GM19467 (cell line): ENCODE results near the gene CCL22.

Experiments
- ATAC-seq: cut with Tn5 transposase; IDR thresholded peaks from one replicate; pipeline ENCODE4 v1.9.1; 2021; ENCODE audit warnings: mild to moderate bottlenecking, moderate library complexity; ENCODE audit not compliant: unreplicated experiment

The CCL22 gene

GRCh38 chr16:57345666-57346204, 12.8 kb upstream of the CCL22 start:
- ATAC-seq = no peak

DNA sequence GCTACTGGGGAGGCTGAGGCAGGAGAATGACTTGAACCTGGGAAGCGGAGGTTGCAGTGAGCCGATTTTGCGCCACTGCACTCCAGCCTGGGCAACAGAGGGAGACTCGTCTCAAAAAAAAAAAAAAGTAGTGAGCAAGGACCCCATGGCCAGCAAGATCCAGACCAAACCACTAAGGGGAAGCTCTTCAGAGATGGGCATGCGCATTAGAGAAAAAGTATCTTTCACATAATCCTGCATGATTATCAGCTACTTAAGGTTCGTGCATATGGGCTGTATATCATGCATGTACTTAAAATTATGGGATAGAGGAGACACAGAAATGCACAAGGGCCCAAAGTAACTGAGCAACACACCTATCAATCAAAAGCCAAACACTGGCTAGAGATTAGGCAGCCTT, 10.7 kb upstream of the CCL22 start:
- ATAC-seq = no peak

- no peak for ATAC-seq
Measured at GRCh38 chr16:57348327-57348726, 10.3 kb upstream of the CCL22 start.

- peak; percentile 65 for ATAC-seq
Measured at GRCh38 chr16:57349212-57350031, 9.2 kb upstream of the CCL22 start.

DNA sequence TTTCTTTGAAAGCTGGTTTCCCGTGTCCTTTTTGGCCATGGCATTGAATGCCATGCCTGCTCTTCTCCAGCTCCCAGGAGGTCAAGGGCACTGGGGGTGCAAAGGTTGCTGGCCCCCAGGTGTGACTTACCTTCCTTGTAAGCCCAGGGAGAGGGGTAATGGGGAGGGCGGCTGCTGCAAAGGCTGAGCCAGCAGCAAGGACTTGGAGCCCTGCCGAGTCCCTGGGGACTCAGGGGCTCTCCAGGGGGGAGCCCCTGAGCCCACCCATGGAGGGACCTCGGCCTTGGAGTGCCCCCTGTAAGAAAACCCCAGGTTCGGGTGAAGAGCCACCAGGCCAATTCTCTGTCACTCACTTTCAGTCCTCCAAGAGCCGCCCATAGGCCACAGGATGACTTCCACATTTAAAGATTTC, 5.9 kb upstream of the CCL22 start:
- ATAC-seq = no peak

DNA sequence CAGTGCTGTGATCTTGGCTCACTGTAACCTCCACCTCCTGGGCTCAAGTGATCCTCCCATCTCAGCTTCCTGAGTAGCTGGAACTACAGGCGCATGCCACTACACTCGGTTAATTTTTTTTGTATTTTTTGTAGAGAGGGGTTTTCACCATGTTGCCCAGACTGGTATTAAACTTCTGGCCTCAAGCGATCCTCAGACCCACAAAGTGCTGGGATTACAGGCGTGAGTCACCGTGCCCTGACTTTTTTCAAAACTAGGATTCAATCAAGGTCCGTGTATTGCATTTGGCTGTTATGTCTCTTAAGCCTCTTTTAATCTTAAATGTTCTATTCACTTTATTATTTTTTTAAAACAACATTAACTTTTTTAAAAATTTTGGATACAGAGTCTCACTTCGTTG, 4.3 kb upstream of the CCL22 start:
- no peak for ATAC-seq

- ATAC-seq = no peak
Measured at GRCh38 chr16:57355898-57356414, 2.6 kb upstream of the CCL22 start.

GRCh38 chr16:57356547-57356946, 2.0 kb upstream of the CCL22 start:
- ATAC-seq = no peak

DNA sequence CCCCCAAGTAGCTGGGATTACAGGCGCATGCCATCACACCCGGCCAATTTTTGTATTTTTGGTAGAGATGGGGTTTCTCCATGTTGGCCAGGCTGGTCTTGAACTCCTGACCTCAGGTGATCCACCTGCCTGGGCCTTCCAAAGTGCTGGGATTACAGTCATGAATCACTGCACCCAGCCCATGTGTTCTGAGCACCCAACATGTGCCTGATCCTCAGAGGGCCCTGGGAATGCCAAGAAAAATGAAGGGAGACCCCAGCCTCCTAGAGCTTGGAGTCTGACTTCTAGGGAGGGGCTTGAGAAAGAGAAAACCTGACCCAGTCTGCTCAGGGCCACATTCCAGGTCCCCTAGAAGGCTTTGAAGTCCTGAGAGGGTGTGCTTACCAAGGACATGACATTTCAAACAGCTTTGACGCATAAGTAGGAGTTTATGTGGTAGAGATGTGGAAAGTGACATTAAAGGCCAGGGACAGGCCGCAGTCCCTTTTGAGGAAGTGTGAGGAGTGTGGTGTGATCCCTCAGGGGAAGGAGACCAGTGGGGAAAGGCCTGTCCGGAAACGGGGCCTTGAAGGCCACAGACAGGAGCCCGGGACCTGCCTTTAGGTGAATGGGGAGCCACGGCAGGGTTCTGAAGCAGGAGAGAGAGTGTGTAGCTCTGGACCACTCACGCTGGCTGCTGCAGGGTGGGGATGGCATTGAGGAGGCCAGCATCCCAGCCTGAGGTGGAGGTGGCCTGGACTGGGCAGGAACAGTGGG, 1.1 kb upstream of the CCL22 start:
- ATAC-seq = no peak

- ATAC-seq = no peak
Measured at GRCh38 chr16:57358086-57358420, 530 bp upstream of the CCL22 start.

- ATAC-seq = no peak
Measured at GRCh38 chr16:57360321-57360935, 1.8 kb downstream of the CCL22 start.

DNA sequence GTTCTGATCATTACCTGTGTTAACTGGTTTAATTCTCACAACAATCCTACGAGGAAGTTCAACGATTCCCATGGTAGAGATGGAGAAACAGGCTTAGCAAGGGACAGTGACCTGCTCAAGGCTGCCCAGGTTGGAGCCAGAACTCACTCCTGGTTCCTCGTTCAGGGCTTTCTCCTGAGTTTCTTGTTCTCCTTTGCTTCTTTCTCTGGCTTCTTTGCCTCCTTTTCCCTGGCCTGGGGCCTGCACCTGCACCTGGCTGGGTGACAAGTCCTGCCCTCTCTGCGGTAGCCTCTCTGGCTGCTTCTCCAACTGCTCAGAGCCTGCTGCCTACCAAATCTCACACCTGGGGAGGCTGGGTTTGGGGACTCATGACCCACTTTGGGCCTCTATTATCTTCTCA, 2.8 kb downstream of the CCL22 start:
- no peak for ATAC-seq

GRCh38 chr16:57364143-57364542, 5.6 kb downstream of the CCL22 start:
- ATAC-seq = no peak

DNA sequence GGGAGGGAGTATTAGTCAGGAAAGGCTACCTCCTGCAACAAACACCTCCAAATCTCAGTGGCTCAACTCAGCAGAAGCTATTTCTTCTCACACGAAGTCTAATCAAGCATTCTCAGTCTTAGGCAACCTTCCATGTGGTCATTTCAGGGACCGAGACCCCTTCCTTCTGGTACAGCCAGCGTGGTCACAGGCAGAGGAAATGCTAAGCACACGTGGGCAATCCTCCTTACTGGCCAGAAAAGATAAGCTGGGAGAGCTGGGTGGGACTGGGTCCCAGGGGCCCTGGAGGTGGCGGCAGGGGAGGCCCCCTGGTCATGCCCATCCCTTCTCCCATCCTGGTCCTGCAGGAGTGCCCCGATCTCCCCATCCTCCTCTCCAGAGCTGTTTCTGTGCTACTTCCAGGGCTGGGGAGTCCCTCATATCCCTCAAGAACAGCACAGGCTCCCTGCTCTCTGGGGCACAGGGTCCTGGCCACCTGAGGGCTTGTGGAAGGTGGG, 8.0 kb downstream of the CCL22 start:
- ATAC-seq = no peak

- no peak for ATAC-seq
Measured at GRCh38 chr16:57367116-57367752, 8.7 kb downstream of the CCL22 start.

GRCh38 chr16:57371494-57372371, 13.2 kb downstream of the CCL22 start:
- ATAC-seq = no peak

GRCh38 chr16:57372372-57373116, 14.0 kb downstream of the CCL22 start, which contains the start of gene CX3CL1:
Gene CX3CL1 (plus strand): TSS chr16:57372490. CDS start chr16:57372569, 79 bp downstream.
- no peak for ATAC-seq

GRCh38 chr16:57373117-57373947, 14.7 kb downstream of the CCL22 start:
- ATAC-seq = no peak
